ENCODE results near the gene HESX1. TPM values are rescaled to one million over a fixed set of nuclear protein-coding genes. Genes with fewer than 3 reads are reported as not detected.

Gene HESX1
- total RNA-seq (2011; cell fraction: chromatin; rRNA removed; ENCODE audit: low replicate concordance): 0.62 TPM in 1 of 2 replicates, not detected in the other
- total RNA-seq (2011; cell fraction: nucleolus; rRNA removed): not detected in 2 replicates
- total RNA-seq (2011; cell fraction: nucleoplasm; rRNA removed): not detected in 2 replicates
- total RNA-seq (2014; rRNA removed): 0.45 and 0.69 TPM in 2 replicates
- total RNA-seq (2014; rRNA removed; fragmentation: Illumina TruSeq; extraction: Trizol): 0.62 TPM in 1 of 2 replicates, not detected in the other
- total RNA-seq (2015; rRNA removed; fragmentation: Illumina TruSeq; extraction: Trizol): 0.76 and 0.87 TPM in 2 replicates
- total RNA-seq (2021): 0.16 and 0.34 TPM in 2 replicates
- polyA plus RNA-seq (2011; rRNA removed): 0.59 and 0.70 TPM in 2 replicates
- 0.24 and 0.40 TPM in 2 replicates for polyA plus RNA-seq (2011; cell fraction: cytosol; rRNA removed)
- polyA plus RNA-seq (2011; cell fraction: nucleus; rRNA removed): 1.0 and 1.4 TPM in 2 replicates
- polyA plus RNA-seq (2012): 0.49 and 1.4 TPM in 2 replicates
- 0.75 and 0.89 TPM in 2 replicates for polyA plus RNA-seq (2014; fragmentation: Illumina TruSeq; extraction: Trizol)
- 1 to 10 TPM in 1 of 2 experiments, under 1 TPM in 1; 0.88 to 1.1 TPM for polyA plus RNA-seq (2014; fragmentation: Nextera tagmentation; extraction: Ambion mirVana)
- 0.90 and 1.2 TPM in 2 replicates for polyA plus RNA-seq (2014; rRNA removed)
- not detected in 2 replicates for polyA minus RNA-seq (2011; rRNA and poly(A)+ RNA removed)
- polyA minus RNA-seq (2011; cell fraction: cytosol; rRNA and poly(A)+ RNA removed): not detected in 2 replicates
- polyA minus RNA-seq (2011; cell fraction: nucleus; rRNA and poly(A)+ RNA removed): not detected in 2 replicates
- percentile 37 among the genes with signal in this experiment for Bru-seq, nascent RNA
- percentile 32 among the genes with signal in this experiment for BruChase-seq, experiment 1, labeled RNA remaining after a 2-hour chase
- BruChase-seq, experiment 2, labeled RNA remaining after a 6-hour chase: percentile 32 among the genes with signal in this experiment
- long read RNA-seq, experiment 1, partial matches to known transcripts: 1 of 2 reads
- long read RNA-seq, experiment 1, other reads (novel, unspliced or antisense): 1 of 2 reads
- long read RNA-seq, experiment 2: 0 reads
- long read RNA-seq, experiment 3, partial matches to known transcripts: 0 of 1 reads
- long read RNA-seq, experiment 3, other reads (novel, unspliced or antisense): 1 of 1 reads

- in situ Hi-C loops (cut with MboI): no loop called here
- POLR2A ChIA-PET: interaction anchor here (0.6 to 1.4 kb wide), 2 partner anchors 9 to 646 kb away, joined by 3 to 5 read pairs; no protein-coding TSS in a partner anchor
- no peak for FAIRE-seq
- no peak for TF ChIP-seq ZFP1 (CRISPR knock-in tag; IDR thresholded peaks at IDR 0.05)
- no peak for TF ChIP-seq HCFC1 (IDR thresholded peaks at IDR 0.05; ENCODE audit: low read depth, low read length)
- no peak for TF ChIP-seq YBX1 (IDR thresholded peaks at IDR 0.05)
- TF ChIP-seq ZNF699 (CRISPR knock-in tag; IDR thresholded peaks at IDR 0.05; ENCODE audit: insufficient replicate concordance): no peak
- TF ChIP-seq ZNF583 (CRISPR knock-in tag; IDR thresholded peaks at IDR 0.05): no peak
- TF ChIP-seq ZBTB11 (CRISPR knock-in tag; IDR thresholded peaks at IDR 0.05): no peak
- no peak for TF ChIP-seq ZNF253 (CRISPR knock-in tag; conservative IDR thresholded peaks at IDR 0.05)
- TF ChIP-seq, protein P1, sequence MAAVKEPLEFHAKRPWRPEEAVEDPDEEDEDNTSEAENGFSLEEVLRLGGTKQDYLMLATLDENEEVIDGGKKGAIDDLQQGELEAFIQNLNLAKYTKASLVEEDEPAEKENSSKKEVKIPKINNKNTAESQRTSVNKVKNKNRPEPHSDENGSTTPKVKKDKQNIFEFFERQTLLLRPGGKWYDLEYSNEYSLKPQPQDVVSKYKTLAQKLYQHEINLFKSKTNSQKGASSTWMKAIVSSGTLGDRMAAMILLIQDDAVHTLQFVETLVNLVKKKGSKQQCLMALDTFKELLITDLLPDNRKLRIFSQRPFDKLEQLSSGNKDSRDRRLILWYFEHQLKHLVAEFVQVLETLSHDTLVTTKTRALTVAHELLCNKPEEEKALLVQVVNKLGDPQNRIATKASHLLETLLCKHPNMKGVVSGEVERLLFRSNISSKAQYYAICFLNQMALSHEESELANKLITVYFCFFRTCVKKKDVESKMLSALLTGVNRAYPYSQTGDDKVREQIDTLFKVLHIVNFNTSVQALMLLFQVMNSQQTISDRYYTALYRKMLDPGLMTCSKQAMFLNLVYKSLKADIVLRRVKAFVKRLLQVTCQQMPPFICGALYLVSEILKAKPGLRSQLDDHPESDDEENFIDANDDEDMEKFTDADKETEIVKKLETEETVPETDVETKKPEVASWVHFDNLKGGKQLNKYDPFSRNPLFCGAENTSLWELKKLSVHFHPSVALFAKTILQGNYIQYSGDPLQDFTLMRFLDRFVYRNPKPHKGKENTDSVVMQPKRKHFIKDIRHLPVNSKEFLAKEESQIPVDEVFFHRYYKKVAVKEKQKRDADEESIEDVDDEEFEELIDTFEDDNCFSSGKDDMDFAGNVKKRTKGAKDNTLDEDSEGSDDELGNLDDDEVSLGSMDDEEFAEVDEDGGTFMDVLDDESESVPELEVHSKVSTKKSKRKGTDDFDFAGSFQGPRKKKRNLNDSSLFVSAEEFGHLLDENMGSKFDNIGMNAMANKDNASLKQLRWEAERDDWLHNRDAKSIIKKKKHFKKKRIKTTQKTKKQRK (IDR thresholded peaks at IDR 0.05; ENCODE audit: borderline replicate concordance, low read depth, low read length): no peak
- no peak for TF ChIP-seq HINFP (tag; conservative IDR thresholded peaks at IDR 0.05; ENCODE audit: low read depth)
Observed at GRCh38 chr3:57199895-57200297, at the start of gene HESX1. Gene HESX1 (minus strand): TSS chr3:57199978. CDS start chr3:57199918, 60 bp downstream.

More at GRCh38 chr3:57199895-57200297, at the start of gene HESX1:
- BruUV-seq (replicated peaks): no TSS peak
- Histone ChIP-seq H3K9me3 (replicated peaks; ENCODE audit: control insufficient read depth, insufficient read depth, low read depth, low read length) (no peaks in the 10 kb centered on the region), H3K4me1 (replicated peaks in 1 of 2; ENCODE audit: control insufficient read depth in 2 of 2, insufficient read depth in 2 of 2, low read length in 2 of 2) (no peaks in the 10 kb centered on the region; a peak in 2 of 5 replicates), H4K20me1 (replicated peaks; ENCODE audit: control insufficient read depth, insufficient read depth, low read length) (no peaks in the 10 kb centered on the region), H3K9ac (ENCODE audit: insufficient read depth in 1 of 2, low read depth in 2 of 2, low read length in 2 of 2) (peak within 1 kb of the TSS in 1 of 2 experiments; percentile 58; a peak in 2 of 4 replicates), H3K79me2 (ENCODE audit: control insufficient read depth, insufficient read depth, low read length) (no peaks in the 10 kb centered on the region), H3K27ac (ENCODE audit: extremely low read depth, low read depth, low read length) (no peak within 1 kb of the TSS), H3K36me3 (ENCODE audit: control insufficient read depth, insufficient read depth, low read length) (no peaks in the 10 kb centered on the region), H3K9me1 (ENCODE audit: control insufficient read depth, insufficient read depth, low read length) (no peaks in the 10 kb centered on the region), H3K4me3 (no peak within 1 kb of the TSS), H3K4me2 (ENCODE audit: insufficient read depth, low read length) (no peak within 1 kb of the TSS), H3K27me3 (ENCODE audit: control insufficient read depth in 2 of 2, insufficient read depth in 2 of 2, low read length in 2 of 2) (no peaks in the 10 kb centered on the region), H2AFZ (ENCODE audit: low read depth, low read length) (peak within 1 kb of the TSS; percentile 9; the same call in 1 of the 2 replicates)
- CTCF ChIA-PET (ENCODE audit: low intra/inter-chr PET ratio): no interaction called here
- DNase-seq (ENCODE audit: extremely low read depth in 1 of 4, low spot score in 3 of 4) (peak in 3 of 4 experiments; percentile 8 to 20 (median 10)), ATAC-seq (peak; percentile 84)
- intact Hi-C loops (cut with micrococcal nuclease): no loop called here
- WGBS (ENCODE audit: insufficient coverage, low coverage, missing lambda C conversion rate): 6% methylated on average over 4 of the region's 4 CpGs
